Subcutaneous abdominal adipose tissue (tissue), 5 donors: Measurements from ENCODE around the gene AKAP6.

Experiments
- H3K27ac ChIP-seq: one replicate; pipeline ENCODE4 v1.7.0; 2013; ENCODE audit warnings: low read depth, mild to moderate bottlenecking, inconsistent platforms, low read length, moderate library complexity
- H3K27me3 ChIP-seq, 5 donors: one replicate each; pipeline ENCODE4 v1.7.0; 2013; ENCODE audit warnings: low read length in 5 of 5, inconsistent platforms in 1 of 5; ENCODE audit not compliant: control insufficient read depth in 5 of 5, insufficient read depth in 4 of 5
- H3K36me3 ChIP-seq, 5 donors: one replicate each; pipeline ENCODE4 v1.7.0; 2013; ENCODE audit warnings: low read length in 5 of 5; ENCODE audit not compliant: control insufficient read depth in 5 of 5, insufficient read depth in 5 of 5
- H3K4me1 ChIP-seq, 5 donors: one replicate each; pipeline ENCODE4 v1.7.0; 2013; ENCODE audit warnings: low read length in 5 of 5, mild to moderate bottlenecking in 3 of 5, moderate library complexity in 1 of 5; ENCODE audit not compliant: control insufficient read depth in 5 of 5, insufficient read depth in 5 of 5
- H3K4me3 ChIP-seq, 5 donors: one replicate each; pipeline ENCODE4 v1.7.0; 2013; ENCODE audit warnings: low read length in 5 of 5, low read depth in 1 of 5
- H3K9ac ChIP-seq, 5 donors: one replicate each; pipeline ENCODE4 v1.7.0; 2013; ENCODE audit warnings: low read length in 5 of 5, mild to moderate bottlenecking in 4 of 5, moderate library complexity in 3 of 5
- H3K9me3 ChIP-seq, 5 donors: one replicate each; pipeline ENCODE4 v1.7.0; 2013; ENCODE audit warnings: low read length in 5 of 5; ENCODE audit not compliant: control insufficient read depth in 5 of 5
- donor health status: healthy.
- donor health status: healthy.
- donor health status: healthy.
- donor health status: healthy.
- donor health status: healthy.

AKAP6 gene

GRCh38 chr14:32331206-32331605 lies 2.1 kb downstream of the AKAP6 start:
- H3K9me3 ChIP-seq = peaks cover 0 to 7% (median 3%) of the 10 kb centered on the region in 5 donors
- no peaks in the 10 kb centered on the region for H3K4me1 ChIP-seq
- H3K36me3 ChIP-seq = no peaks in the 10 kb centered on the region
- no peaks in the 10 kb centered on the region for H3K27me3 ChIP-seq
- H3K9ac ChIP-seq = no peak overlapping the region
- no peak overlapping the region for H3K4me3 ChIP-seq
- no peak overlapping the region for H3K27ac ChIP-seq

- H3K4me1 ChIP-seq = no peaks in the 10 kb centered on the region
- no peaks in the 10 kb centered on the region for H3K9me3 ChIP-seq
- H3K36me3 ChIP-seq = no peaks in the 10 kb centered on the region
- no peaks in the 10 kb centered on the region for H3K27me3 ChIP-seq
- no peak overlapping the region for H3K4me3 ChIP-seq
- no peak overlapping the region for H3K9ac ChIP-seq
- no peak overlapping the region for H3K27ac ChIP-seq
Measured at GRCh38 chr14:32332415-32333316, 3.6 kb downstream of the AKAP6 start.

- Histone ChIP-seq H3K4me1 (no peaks in the 10 kb centered on the region), H3K9me3 (no peaks in the 10 kb centered on the region), H3K27ac (no peak overlapping the region), H3K36me3 (no peaks in the 10 kb centered on the region), H3K4me3 (no peak overlapping the region), H3K27me3 (no peaks in the 10 kb centered on the region), H3K9ac (no peak overlapping the region)
Measured at GRCh38 chr14:32336702-32337101, 7.6 kb downstream of the AKAP6 start.

GRCh38 chr14:32337759-32338158 lies 8.7 kb downstream of the AKAP6 start:
- Histone ChIP-seq H3K36me3 (no peaks in the 10 kb centered on the region), H3K4me1 (no peaks in the 10 kb centered on the region), H3K4me3 (no peak overlapping the region), H3K27ac (no peak overlapping the region), H3K27me3 (no peaks in the 10 kb centered on the region), H3K9ac (no peak overlapping the region), H3K9me3 (no peaks in the 10 kb centered on the region)

- Histone ChIP-seq H3K9me3 (no peaks in the 10 kb centered on the region), H3K27ac (no peak overlapping the region), H3K36me3 (no peaks in the 10 kb centered on the region), H3K4me3 (no peak overlapping the region), H3K4me1 (no peaks in the 10 kb centered on the region), H3K9ac (no peak overlapping the region), H3K27me3 (no peaks in the 10 kb centered on the region)
Measured at GRCh38 chr14:32339188-32339587, 10.1 kb downstream of the AKAP6 start.

GRCh38 chr14:32341947-32342846 lies 13.1 kb downstream of the AKAP6 start:
- H3K27me3 ChIP-seq = no peaks in the 10 kb centered on the region
- no peaks in the 10 kb centered on the region for H3K4me1 ChIP-seq
- H3K27ac ChIP-seq = no peak overlapping the region
- H3K9me3 ChIP-seq = no peaks in the 10 kb centered on the region
- no peaks in the 10 kb centered on the region for H3K36me3 ChIP-seq
- no peak overlapping the region for H3K9ac ChIP-seq
- no peak overlapping the region for H3K4me3 ChIP-seq

- no peaks in the 10 kb centered on the region for H3K27me3 ChIP-seq
- H3K36me3 ChIP-seq = no peaks in the 10 kb centered on the region
- H3K9me3 ChIP-seq = no peaks in the 10 kb centered on the region
- no peak overlapping the region for H3K9ac ChIP-seq
- no peak overlapping the region for H3K4me3 ChIP-seq
- no peaks in the 10 kb centered on the region for H3K4me1 ChIP-seq
- no peak overlapping the region for H3K27ac ChIP-seq
Measured at GRCh38 chr14:32342847-32343194, 13.7 kb downstream of the AKAP6 start.

GRCh38 chr14:32343926-32344430 lies 14.9 kb downstream of the AKAP6 start:
- no peaks in the 10 kb centered on the region for H3K36me3 ChIP-seq
- H3K4me3 ChIP-seq = no peak overlapping the region
- no peaks in the 10 kb centered on the region for H3K4me1 ChIP-seq
- no peaks in the 10 kb centered on the region for H3K27me3 ChIP-seq
- H3K27ac ChIP-seq = no peak overlapping the region
- no peak overlapping the region for H3K9ac ChIP-seq
- no peaks in the 10 kb centered on the region for H3K9me3 ChIP-seq

GRCh38 chr14:32345311-32345791 lies 16.3 kb downstream of the AKAP6 start:
- Histone ChIP-seq H3K27ac (no peak overlapping the region), H3K9me3 (no peaks in the 10 kb centered on the region), H3K9ac (no peak overlapping the region), H3K27me3 (no peaks in the 10 kb centered on the region), H3K4me1 (no peaks in the 10 kb centered on the region), H3K36me3 (no peaks in the 10 kb centered on the region), H3K4me3 (no peak overlapping the region)

GRCh38 chr14:32349322-32349721 lies 20.2 kb downstream of the AKAP6 start:
- Histone ChIP-seq H3K4me3 (no peak overlapping the region), H3K9me3 (peaks cover 0 to 2% (median 0%) of the 10 kb centered on the region in 5 donors), H3K27ac (no peak overlapping the region), H3K36me3 (no peaks in the 10 kb centered on the region), H3K9ac (no peak overlapping the region), H3K27me3 (no peaks in the 10 kb centered on the region), H3K4me1 (no peaks in the 10 kb centered on the region)
